Measurements from ENCODE around the gene SORCS2.

GRCh38 chr4:7341491-7342222 lies 149.3 kb downstream of the SORCS2 start:
- no peak for TF ChIP-seq CTCF (IDR thresholded peaks at IDR 0.05; ENCODE audit: low read depth, low read length, poor library complexity, severe bottlenecking)
- no peak for TF ChIP-seq EZH2phosphoT487 (IDR thresholded peaks at IDR 0.05; ENCODE audit: borderline replicate concordance, low read length)

Measured in DOHH2 (cell line).